Chondrocyte (in vitro differentiated cells): Measurements from ENCODE around the gene FAM168A. TPM values are rescaled to one million over a fixed set of nuclear protein-coding genes. Genes with fewer than 3 reads are reported as not detected.
A peak's percentile ranks its signal among the peaks of the same experiment; 100 is the strongest.

Experiments used
- DNase-seq: peaks from one replicate; pipeline ENCODE4 v3.0.0; 2021; ENCODE audit warnings: mixed read lengths, low spot score
- H3K27ac Mint-ChIP-seq: one replicate; pipeline ENCODE4 v1.8.0; 2021; ENCODE audit warnings: mild to moderate bottlenecking, moderate library complexity, mixed read lengths; ENCODE audit not compliant: unreplicated experiment
- H3K27me3 Mint-ChIP-seq: 2 replicates; pipeline ENCODE4 v1.8.0; 2021; ENCODE audit warnings: low read depth, mixed read lengths
- H3K36me3 Mint-ChIP-seq: 2 replicates; pipeline ENCODE4 v1.8.0; 2021; ENCODE audit warnings: low read depth, mixed read lengths
- H3K4me1 Mint-ChIP-seq: 2 replicates; pipeline ENCODE4 v1.8.0; 2021; ENCODE audit warnings: low read depth, mild to moderate bottlenecking, mixed read lengths
- H3K4me3 Mint-ChIP-seq: one replicate; pipeline ENCODE4 v1.8.0; 2021; ENCODE audit warnings: mild to moderate bottlenecking, moderate library complexity, mixed read lengths; ENCODE audit not compliant: unreplicated experiment
- H3K9me3 Mint-ChIP-seq: 2 replicates; pipeline ENCODE4 v1.8.0; 2021; ENCODE audit warnings: low read depth, mixed read lengths
- CTCF ChIP-seq: fragments of 200-600 bp; sonication (generic); IDR thresholded peaks from 2 replicates; pipeline ENCODE4 v1.5.0; 2021; ENCODE audit warnings: antibody characterized with exemption, mild to moderate bottlenecking, moderate library complexity
- total RNA-seq: library from RNA; stranded (reverse); gene quantifications from 3 replicates; pipeline ENCODE4 v1.2.1, GENCODE V29; 2021

FAM168A gene
- total RNA-seq, 1 donor from 2014 or later, result 53.7 TPM

DNA sequence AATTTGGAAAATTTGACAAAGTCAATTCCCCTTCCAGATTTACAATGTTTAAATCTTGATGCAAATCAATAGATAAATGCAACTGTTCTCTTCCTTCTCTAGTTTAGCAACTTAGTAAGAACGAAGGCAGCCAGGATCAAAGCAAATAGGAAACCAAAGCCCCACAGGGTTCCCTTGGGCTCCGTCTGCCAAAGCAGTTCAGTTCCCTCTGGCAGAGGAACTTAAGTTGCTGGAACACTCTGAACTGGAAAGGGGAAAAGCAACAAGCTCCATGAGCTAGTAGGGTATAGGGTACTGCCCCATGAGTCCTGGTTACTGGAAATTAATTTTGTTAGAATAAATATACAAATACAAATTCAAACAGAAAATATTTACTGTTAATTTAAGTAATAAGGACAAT lies 130.4 kb downstream of the FAM168A start:
- Mint-ChIP-seq H3K9me3 (no peaks in the 10 kb centered on the region), H3K4me3 (no peak overlapping the region), H3K27ac (peak overlapping the region; percentile 20), H3K4me1 (peaks cover 67% of the 10 kb centered on the region), H3K36me3 (peaks cover 2% of the 10 kb centered on the region), H3K27me3 (no peaks in the 10 kb centered on the region)
- TF ChIP-seq CTCF, result no peak
- DNase-seq, result no peak

- TF ChIP-seq CTCF, result no peak
- H3K4me1 Mint-ChIP-seq, result peaks cover 75% of the 10 kb centered on the region
- H3K27me3 Mint-ChIP-seq, result no peaks in the 10 kb centered on the region
- no peak overlapping the region for H3K27ac Mint-ChIP-seq
- peaks cover 1% of the 10 kb centered on the region for H3K36me3 Mint-ChIP-seq
- H3K9me3 Mint-ChIP-seq, result no peaks in the 10 kb centered on the region
- no peak overlapping the region for H3K4me3 Mint-ChIP-seq
- DNase-seq, result no peak
These were observed 131.3 kb downstream of the FAM168A start for GRCh38 chr11:73466643-73467042.

GRCh38 chr11:73465871-73466270 lies 132.0 kb downstream of the FAM168A start:
- H3K9me3 Mint-ChIP-seq, result no peaks in the 10 kb centered on the region
- peaks cover 83% of the 10 kb centered on the region for H3K4me1 Mint-ChIP-seq
- H3K27ac Mint-ChIP-seq, result peak overlapping the region; percentile 18
- H3K27me3 Mint-ChIP-seq, result no peaks in the 10 kb centered on the region
- DNase-seq, result no peak
- TF ChIP-seq CTCF, result no peak
- no peak overlapping the region for H3K4me3 Mint-ChIP-seq
- H3K36me3 Mint-ChIP-seq, result peaks cover 1% of the 10 kb centered on the region

- Mint-ChIP-seq H3K4me3 (no peak overlapping the region), H3K36me3 (peaks cover 1% of the 10 kb centered on the region), H3K4me1 (peaks cover 81% of the 10 kb centered on the region), H3K9me3 (no peaks in the 10 kb centered on the region), H3K27me3 (no peaks in the 10 kb centered on the region), H3K27ac (peak overlapping the region; percentile 18)
- TF ChIP-seq CTCF, result no peak
- DNase-seq, result no peak
These were observed 132.8 kb downstream of the FAM168A start for GRCh38 chr11:73465023-73465675.

DNA sequence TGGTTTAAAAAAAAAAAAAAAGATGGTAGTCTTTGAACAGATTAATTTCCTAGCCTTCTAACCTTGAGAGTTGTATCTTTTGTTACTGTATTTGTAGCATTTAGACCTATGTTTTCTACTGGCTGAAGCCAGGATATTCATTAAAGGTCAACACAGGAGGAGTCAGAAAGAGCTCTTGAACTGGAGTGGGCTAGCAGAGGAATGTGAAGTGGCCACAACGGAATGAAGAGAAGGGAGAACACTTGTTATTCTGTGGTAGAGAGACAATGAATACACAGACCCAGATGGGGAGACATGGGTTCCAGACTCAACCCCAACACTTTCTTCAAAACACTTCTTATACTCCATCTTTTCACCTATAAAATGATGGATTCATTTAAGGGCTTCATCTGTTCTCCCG lies 133.6 kb downstream of the FAM168A start:
- H3K4me1 Mint-ChIP-seq, result peaks cover 73% of the 10 kb centered on the region
- no peak overlapping the region for H3K27ac Mint-ChIP-seq
- no peak for TF ChIP-seq CTCF
- H3K4me3 Mint-ChIP-seq, result no peak overlapping the region
- H3K27me3 Mint-ChIP-seq, result no peaks in the 10 kb centered on the region
- no peak for DNase-seq
- peaks cover 1% of the 10 kb centered on the region for H3K36me3 Mint-ChIP-seq
- no peaks in the 10 kb centered on the region for H3K9me3 Mint-ChIP-seq
